ENCODE data around the gene CDH11.

CDH11 gene

DNA sequence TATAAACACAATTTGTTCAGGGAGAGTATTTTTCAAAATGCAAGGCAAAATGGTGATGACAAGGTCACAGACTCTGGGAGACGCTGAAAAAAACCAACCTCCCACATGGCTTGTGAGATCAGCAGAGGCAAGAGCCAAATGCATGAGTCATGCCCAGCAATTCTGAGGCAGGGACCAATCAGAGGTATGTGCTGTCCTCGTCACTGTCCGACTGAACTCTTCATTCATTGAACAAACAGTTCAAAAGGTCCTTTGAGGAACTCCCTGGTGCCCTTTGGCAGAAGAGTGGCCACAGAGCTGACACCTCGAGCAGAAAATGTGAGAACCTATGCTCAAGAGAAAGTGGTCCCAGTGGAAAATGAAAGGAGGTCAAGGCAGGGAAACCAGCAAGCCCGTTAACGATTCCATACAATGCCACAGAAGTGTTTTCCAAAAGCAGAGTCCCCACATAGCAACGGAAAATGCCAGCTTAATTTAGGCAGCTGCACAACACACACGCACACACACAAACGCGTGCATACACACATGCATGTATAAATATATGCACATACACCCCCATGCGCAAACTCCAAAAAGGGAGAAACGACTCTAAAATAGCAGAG is 50.9 kb downstream of the CDH11 start:
- DNase-seq (ENCODE audit: low read depth in 2 of 2), result no peak

DNA sequence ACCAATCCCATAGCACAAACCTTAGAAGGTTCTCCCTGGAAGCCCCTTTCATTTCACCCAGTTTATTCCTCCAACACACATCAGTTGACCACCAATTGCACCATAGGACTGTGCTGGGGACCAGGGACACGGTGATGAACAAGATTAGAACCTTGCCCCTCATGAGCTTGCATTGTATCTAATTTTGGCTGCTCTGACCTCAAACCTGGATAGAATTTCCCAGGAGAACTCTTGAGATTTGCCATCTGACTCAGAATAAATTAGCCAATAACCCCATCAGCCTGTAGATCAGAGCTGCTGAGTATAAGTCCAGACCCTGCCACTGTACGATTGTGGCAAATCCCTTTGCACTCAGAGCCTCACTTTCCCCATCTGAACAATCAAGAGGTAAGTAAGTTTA is 52.1 kb downstream of the CDH11 start:
- no peak for DNase-seq (ENCODE audit: low read depth in 2 of 2)

DNA sequence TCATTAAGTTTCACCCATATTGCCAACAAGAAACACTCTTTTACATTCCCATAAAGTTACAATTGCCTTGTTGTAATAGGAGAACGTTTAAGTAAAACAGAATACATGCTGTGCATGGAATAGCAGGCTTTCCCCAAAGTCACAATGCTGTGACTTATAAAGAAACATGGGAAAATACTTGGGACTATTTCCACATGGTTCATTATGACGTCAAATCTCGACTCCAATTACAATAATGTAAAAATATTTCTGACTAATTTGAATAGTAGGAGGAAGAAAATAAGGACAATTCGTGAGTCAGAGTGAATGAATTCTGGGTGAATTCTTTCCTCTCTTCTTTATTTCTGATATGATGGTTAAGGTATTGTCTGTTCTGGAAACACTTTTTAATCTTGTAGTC is 52.8 kb downstream of the CDH11 start:
- no peak for DNase-seq (ENCODE audit: low read depth in 2 of 2)

DNA sequence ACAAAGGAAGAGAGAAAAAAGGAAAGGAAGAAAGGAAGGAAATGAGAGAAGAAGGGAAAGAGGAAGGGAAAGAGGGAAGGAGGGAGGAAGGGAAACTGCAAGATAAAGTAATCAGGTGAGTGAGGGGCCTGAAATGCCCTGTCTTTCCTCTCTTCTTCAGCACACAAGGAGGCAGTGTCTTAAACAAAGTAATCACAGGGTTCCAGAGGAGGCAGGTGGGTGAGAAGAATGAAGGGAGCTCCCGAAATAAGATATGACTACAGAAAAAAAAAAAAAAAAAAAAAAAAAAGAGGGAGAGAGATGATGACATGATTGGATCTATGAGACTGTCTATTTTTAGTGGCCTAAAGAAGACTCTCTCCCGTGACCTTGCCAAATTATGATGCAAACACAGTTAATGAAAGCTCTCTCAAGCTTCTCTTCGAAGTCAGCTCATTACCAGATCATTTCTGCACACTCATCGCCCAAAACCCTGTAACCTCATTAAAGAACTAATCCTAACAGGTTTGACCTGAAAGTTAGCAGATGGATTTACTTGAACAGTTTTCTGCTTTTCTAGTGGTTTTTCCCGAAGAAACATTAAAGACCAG is 53.6 kb downstream of the CDH11 start:
- DNase-seq (ENCODE audit: low read depth in 2 of 2), result no peak

DNA sequence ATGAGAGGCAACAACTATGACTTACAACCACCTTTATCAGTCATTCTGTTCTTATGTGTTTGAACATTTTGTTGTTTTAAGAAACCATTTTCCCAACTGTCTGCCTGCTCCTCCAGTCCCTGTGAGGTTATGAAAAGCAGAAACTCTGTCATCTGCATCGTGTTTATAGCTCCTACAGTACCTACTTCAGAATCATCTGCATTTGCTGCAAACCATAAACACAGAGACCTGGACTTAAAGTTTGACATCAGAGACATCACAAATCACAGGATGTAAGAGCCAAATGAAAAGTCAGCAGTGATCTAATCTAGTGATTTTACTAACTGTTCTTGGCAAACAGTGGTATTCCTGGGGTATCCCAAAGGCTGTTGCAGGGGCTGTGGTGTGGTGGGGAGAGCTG is 55.2 kb downstream of the CDH11 start:
- no peak for DNase-seq (ENCODE audit: low read depth in 2 of 2)

DNA sequence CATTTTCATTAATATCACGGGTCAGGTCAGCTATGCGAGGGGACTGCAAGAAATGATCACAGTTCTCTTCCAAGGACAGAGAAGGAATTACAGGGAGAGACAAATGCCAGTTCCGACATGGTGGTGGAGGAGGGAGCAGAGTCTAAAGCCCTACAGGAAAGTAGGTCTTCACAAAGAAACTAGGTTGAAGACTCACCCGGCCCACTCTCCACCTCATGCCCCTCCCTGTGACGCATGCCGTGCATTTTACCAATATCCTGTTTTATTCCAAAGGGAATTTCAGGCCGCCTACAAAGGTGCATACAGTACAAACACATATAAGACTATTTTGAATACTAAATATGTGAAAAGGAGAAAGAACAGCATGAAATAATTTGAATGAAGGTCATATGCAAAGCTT is 56.8 kb downstream of the CDH11 start:
- DNase-seq (ENCODE audit: low read depth in 2 of 2), result no peak

DNA sequence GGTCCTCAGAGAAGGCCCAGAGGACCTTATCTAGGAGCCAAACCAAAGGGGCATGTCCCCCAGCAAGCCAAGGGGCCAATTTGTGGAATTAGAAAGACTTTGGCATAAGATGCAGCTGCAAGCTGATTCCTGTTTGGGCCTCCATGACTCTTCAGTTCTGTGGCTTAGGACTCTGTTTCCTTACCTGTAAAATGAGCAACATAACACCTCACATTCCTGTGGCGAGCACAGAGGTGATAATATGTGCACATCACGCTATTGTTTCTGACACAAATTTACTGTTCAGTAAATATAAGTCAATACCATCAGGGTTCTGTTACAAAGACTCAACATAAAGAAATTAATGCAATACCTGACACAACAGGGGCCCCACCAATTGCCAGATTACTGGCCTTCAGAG is 57.7 kb downstream of the CDH11 start:
- DNase-seq (ENCODE audit: low read depth in 2 of 2), result no peak

DNA sequence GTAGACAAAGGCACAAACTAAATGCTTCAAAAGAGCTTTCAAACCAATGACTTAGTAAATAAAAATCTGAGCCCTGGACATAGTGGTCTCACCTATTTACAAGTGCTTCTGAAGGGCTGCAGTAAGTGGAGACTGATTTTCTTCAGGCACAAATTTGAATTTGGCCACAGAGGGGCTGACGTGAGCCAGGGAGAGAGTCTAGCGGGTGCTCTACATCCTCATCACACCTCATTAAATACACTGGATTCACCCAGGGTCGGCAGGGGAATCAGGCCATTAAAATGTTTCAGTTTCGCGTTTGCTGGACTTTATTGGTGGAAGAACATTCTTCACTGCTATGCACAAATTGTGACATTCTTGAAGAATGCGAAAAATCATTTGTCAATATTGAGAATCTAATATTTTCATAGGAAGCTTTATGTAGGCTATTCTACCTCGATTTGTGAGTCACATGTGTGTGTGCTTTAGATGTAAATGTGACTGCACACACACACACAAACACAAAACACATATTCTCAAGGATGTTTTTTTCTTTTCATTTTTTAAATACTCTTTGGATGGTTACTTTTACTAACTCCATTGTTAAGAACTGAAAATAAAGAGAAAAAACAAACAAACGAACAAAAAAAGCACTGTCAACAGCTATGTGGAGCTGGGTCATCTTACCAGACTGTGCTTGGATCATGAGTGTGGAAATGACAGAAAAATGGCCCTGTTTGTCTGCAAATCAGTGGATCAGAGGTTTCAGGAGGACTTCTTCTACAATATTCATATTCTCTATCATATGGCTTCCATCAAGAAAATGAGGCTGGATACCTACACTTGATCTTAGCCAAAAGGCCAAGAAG is 58.9 kb downstream of the CDH11 start:
- no peak for DNase-seq (ENCODE audit: low read depth in 2 of 2)

DNA sequence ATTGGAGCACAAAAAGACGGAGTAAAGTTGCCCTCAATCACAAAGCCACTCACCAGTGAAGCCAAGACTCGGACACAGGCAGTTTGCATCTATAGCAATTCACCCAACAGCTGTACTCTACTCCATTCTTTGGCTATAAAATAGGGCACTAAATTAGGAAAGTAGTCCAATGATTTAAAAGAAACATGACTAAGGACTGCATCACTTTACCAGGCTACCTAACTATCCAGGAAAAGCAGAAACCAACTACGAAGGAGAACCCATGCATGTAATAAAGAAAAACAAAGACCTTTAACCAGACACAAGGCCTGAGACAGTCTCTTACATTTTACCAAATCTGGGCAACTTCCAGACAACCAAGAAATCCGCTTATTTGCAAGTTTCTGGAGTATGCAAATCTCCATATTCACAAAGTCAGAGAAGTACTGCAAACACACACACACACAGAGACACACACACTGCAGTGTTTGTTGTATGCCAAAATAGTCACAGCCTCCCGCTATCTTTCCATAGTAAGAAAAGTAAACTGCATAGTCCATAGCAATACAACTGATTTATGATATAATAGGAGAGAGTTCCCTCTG is 59.8 kb downstream of the CDH11 start:
- DNase-seq (ENCODE audit: low read depth in 2 of 2), result no peak

DNA sequence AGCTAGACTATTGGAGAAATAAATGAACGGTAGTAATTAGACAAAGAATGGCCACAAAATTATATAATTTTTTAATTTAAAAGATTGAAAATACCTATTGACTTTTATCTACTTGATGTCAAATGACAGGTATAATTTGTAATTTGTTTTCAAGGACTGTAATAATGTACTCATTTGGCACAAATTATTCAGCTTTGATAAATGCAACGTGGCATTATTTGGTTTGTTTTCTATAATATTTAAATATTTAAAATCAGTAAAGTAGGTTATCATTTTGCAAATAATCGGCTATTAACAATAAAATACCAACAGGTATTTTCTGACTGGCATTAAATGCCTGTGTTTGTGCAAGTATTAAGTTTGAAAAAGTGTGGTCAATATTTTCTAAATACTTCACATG is 60.6 kb downstream of the CDH11 start:
- DNase-seq (ENCODE audit: low read depth in 2 of 2), result no peak

DNA sequence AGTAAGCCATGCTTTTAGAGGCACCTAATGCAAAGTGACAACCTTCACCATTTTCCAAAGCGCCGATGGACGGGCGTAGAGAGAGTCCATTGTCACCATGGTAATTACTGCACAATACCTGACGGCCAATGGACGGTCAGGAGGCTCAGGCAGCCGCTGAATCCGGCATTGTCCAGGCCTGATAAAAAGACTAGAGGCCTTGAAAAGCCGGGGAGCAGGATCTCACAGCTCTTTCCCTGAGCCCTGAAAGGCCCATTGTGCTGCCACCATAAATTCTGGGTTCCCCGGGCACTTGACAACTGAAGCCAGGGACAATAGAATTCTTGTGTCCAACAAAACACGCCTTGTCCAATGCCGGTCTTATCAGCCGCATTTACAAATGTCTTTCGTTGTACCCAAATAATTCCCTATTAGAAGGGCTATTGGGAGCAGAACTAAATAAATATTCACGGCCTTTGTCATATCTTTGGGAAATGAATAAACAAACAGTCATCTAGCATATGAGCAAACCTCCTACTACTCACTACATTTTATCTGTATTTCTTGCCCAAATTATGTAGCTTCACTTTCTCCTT is 62.4 kb downstream of the CDH11 start:
- no peak for DNase-seq (ENCODE audit: low read depth in 2 of 2)

DNA sequence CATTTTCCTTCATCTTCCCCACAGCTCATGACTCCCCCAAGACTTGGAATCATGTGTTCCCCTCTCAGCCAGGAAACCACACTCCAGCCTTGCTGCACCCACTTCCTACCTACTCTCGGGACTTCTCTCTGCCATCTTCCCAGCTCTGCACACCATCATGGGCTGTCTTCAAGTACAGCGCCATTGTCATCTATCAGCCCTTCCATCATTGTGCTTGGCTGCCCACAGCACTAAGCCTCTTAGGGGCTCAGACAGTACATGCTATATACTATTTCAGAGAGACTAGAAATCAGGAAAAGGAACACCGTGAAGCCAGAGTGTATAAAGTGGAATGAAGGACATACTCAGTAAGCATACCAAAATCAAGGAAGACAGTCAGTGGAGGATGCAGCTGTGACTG is 64.7 kb downstream of the CDH11 start:
- no peak for DNase-seq (ENCODE audit: low read depth in 2 of 2)

DNA sequence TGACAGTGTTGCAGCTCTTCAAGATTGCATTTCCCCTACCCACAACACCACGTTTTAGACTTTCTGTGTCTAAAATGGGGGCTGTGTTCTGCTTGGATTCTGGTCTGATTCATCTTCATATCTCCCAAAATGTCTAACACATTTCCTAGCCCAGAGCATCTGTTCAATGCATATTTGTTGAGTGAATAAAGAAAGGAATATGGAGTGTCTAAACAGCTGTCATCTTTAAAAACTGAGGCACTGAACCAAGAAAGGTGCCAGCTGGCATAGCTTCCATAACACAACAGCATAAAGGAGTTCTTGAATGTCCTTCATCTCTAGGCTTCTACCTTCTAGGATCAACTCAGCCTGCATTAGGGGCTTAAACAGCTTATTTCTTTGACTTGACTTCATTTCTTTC is 67.4 kb downstream of the CDH11 start:
- DNase-seq (ENCODE audit: low read depth in 2 of 2), result no peak

DNA sequence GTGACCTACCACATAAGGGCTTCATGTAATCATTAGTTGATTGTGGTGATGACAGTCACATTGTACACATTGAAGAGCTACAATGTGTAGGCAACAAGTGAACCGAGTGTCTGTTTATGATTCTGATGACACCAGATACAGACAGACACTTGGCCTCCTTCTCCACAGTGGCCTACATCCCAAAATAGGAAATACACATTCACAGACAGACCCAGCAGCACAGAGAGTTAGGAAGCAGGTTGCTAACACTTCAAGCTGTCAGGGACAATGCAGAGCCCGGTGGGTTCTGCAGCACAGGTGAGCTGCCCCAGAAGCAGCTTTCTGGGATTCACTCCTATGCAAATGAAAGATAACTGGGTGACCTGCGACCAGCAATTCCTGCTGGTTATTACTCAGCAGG is 72.2 kb downstream of the CDH11 start:
- DNase-seq (ENCODE audit: low read depth in 2 of 2), result no peak

DNA sequence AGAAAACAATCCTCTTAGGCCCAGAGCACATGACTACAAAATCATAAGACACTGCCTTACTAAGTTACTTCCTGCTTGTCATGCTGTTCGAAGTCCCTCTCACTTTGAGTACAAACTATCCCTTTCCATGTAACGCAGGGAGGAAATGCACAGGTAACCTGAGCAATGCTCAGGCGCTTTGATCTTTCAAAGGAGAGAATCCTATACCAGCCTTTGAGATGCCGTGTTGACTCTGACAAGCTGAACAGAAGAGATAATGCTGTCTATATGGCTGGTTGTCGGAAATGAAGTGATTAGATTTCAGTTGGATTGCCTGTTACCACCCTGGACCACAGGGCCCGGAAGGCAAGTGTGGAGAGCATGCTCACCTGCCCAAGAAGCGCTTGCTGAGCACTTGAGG is 75.9 kb downstream of the CDH11 start:
- no peak for DNase-seq (ENCODE audit: low read depth in 2 of 2)

DNA sequence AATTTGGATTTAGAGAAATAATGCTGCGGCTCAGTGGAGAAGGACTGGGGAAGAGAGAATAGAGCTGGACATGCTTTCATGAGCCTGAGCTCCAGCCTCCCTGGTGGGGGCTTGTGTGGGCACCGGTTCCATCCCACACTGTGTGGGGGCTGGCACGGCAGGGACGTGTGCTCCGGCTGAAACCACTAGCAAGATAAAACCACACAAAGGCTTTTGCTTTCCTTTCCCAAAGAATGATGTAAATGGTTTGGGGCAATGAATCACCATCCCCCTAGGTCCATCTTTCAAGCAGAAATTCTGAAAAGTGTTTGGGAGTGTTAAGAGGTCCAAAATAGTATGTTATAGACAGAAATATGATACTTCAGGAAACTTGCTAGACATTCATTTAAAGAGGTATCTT is 77.0 kb downstream of the CDH11 start:
- no peak for DNase-seq (ENCODE audit: low read depth in 2 of 2)

DNA sequence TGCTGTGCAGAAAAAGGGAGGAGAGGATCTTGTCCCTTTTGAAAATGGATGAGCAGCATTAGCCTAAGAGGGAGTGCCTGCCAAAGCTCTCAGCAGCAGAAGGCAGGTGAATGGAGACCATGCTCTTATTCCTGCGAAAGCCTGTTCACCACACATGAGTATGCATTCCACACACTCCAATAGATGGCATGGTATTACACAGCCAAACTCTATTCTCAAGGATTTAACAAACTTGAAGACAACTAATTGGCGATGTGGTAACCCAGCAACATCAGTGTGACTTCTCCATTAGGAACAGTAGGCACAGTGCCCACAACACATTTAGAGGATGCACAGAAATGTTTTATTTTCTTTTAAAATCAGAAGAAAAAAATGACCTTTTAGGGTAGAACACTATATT is 77.8 kb downstream of the CDH11 start:
- no peak for DNase-seq (ENCODE audit: low read depth in 2 of 2)

DNA sequence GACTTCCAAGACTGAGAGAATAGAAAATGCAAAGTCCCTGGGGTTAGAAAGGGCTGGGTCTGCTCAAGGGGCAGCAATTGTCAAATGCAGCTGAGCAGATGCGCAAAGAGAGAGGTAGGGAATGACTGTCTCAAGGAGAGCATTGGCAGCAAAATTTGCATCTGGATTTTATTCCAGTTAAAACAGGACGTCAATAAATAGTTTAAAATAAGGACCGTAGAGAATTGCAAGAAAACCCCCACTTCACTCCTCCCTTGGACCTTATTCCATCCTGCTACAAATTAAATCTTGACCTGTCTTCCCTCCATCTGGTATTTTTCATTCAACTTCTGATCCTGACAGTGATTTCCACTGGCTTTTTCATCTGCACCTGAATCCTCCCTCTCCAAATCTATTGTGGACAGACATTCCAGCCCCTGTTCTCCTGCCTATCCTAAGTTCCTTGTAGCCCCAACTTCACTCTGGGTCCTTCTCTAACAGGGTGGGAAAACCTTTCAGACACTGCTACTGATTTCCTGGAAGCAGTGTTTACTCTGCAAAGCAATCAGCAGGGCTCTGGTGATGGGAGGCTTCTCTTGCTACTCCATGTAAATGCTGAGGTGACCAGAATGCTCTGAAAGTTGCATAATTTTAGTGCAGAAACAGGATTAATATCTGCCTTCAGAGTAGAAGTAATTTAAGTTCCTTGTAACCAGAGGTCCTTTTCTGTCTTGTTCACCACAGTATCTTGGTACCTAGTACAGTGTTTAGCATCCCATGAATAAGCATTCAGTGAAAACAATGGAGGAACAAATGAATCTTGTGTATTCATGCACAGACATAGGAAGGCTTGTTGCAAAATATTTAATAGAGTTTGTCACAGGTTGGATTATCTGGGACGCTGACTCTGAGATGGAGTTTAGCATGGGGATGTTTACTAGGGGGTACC is 79.2 kb downstream of the CDH11 start:
- no peak for DNase-seq (ENCODE audit: low read depth in 2 of 2)

DNA sequence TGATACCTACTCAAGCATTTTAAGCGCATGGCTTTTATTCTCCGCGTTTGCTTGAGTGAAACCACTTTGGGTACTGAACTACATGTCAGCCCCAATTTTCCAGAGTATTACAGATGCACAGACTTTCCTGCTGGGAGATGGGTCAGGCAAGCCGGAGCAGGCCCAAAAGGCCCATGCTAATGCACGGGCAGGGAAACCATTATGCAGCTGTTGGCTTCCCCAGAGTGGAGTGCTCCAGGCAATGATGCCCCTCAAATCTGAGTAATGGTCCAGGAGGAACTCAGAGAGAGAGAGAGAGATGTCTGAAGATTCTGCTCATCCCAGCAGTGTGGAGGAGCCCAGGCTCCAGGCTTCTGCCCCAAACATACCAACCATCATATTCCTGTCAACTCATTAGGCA is 80.2 kb downstream of the CDH11 start:
- no peak for DNase-seq (ENCODE audit: low read depth in 2 of 2)

DNA sequence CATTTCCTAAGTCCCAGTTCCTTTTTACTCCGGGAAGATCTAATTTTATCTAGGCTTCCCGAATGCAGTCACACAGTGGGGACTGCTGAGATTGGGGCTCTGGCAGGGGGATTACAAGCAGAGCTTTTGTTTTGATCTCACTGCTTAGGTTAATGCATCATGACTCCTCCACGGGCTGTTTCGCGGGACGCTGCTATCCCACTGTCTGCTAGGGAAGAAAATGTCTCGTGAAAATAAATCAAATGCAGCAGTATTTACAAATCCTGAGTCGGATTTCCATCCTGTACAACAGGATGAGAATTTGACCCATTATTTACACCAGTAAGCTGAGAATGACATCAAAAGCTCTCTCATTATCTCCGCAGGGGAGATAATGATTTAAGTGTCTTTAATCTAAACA is 83.8 kb downstream of the CDH11 start:
- no peak for DNase-seq (ENCODE audit: low read depth in 2 of 2)

DNA sequence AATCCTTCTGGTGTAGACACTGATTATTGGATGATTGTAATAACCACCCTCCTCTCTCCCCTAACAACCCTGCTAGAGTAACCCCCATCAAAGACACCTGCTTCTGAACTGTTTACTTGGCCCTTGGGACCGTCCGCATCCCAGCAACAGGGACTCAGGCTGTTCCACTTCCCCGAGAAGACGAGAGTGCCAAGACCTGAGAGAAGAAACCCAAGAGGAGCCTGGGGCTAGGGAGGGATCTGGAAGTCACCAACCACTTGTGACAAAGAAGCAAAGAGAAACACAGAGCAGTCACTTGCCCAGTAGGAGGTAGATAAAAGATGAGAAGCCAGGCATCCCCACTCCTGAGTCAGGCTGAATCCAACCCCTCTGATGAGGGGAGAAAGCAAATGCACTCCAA is 84.3 kb downstream of the CDH11 start:
- DNase-seq (ENCODE audit: low read depth in 2 of 2), result no peak

DNA sequence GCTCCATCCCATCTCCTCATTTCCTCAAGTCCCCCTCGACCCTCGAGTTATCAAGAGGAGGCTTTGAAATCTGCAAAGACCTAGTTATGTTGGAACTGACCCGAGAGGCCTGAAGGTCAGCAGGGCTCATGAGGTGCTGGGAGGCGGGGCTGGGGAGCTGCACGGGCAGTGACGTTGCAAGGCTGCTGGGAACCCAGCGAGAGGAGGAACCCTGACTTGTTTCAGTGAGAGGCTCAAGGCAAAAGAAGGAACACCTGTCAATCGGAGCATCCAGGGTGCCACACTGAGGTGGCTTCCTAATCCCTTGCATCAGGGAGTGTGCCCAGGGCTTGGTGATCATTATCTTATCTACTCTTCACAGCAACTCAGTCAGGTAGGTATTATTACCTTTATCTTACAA is 86.9 kb downstream of the CDH11 start:
- DNase-seq (ENCODE audit: low read depth in 2 of 2), result no peak
